SK-N-SH (cell line): ENCODE results near the gene SHE. TPM values are rescaled to one million over a fixed set of nuclear protein-coding genes. Genes with fewer than 3 reads are reported as not detected.

Experiments used
- CTCF ChIA-PET: fragments of 300-600, 350-600 bp; formaldehyde crosslinking; extraction: SDS; loops from one replicate; lab custom pipeline; 2021; lab: Yijun Ruan, JAX
- POLR2A ChIA-PET: fragments of 350-600 bp; sonication (Branson Sonifier 250); formaldehyde crosslinking; extraction: SDS; loops from one replicate; lab custom pipeline; 2020; ENCODE audit warnings: antibody characterized with exemption, inconsistent platforms; lab: Yijun Ruan, JAX
- DNase-seq: peaks from one replicate; pipeline ENCODE4 v3.0.0; 2012
- H2AFZ ChIP-seq: fragments of 200-600 bp; sonication (generic); 2 replicates; pipeline ENCODE4 v1.8.1; 2016; ENCODE audit warnings: antibody characterized with exemption, mild to moderate bottlenecking, low read depth
- H3F3A ChIP-seq: fragments of 200-600 bp; sonication (generic); replicated peaks from 2 replicates; pipeline ENCODE3; 2016; ENCODE audit warnings: antibody characterized with exemption, mild to moderate bottlenecking; ENCODE audit not compliant: insufficient read depth
- H3K27ac ChIP-seq, 2 experiments: fragments of 200-500 bp in 1 of 2; fragments of 200-600 bp in 1 of 2; sonication (Bioruptor generic) in 1 of 2; sonication (generic), shearing (Covaris generic) in 1 of 2; 2 replicates each; pipeline versions ENCODE4 v1.5.1 to v1.6.1; 2014 to 2016; ENCODE audit warnings: low read depth in 2 of 2, inconsistent platforms in 1 of 2, low read length in 1 of 2, mild to moderate bottlenecking in 1 of 2, mixed read lengths in 1 of 2
- H3K27me3 ChIP-seq: fragments of 200-600 bp; sonication (generic), shearing (Covaris generic); 2 replicates; pipeline ENCODE4 v1.6.1; 2016; ENCODE audit warnings: mixed run types; ENCODE audit not compliant: insufficient read depth
- H3K36me3 ChIP-seq, 2 experiments: fragments of 200-500 bp in 1 of 2; fragments of 200-600 bp in 1 of 2; sonication (Bioruptor generic) in 1 of 2; sonication (generic) in 1 of 2; replicated peaks in 1 of 2; 2 replicates each; pipeline versions ENCODE3 to v1.5.1; 2014 to 2016; ENCODE audit warnings: low read length in 1 of 2, mild to moderate bottlenecking in 1 of 2; ENCODE audit not compliant: insufficient read depth in 2 of 2, control insufficient read depth in 1 of 2
- H3K4me1 ChIP-seq, 2 experiments: fragments of 200-500 bp in 1 of 2; fragments of 200-600 bp in 1 of 2; sonication (Bioruptor generic) in 1 of 2; sonication (generic), shearing (Covaris generic) in 1 of 2; 2 replicates each; pipeline versions ENCODE4 v1.5.1 to v1.6.1; 2014 to 2016; ENCODE audit warnings: low read depth in 1 of 2, low read length in 1 of 2, mixed run types in 1 of 2; ENCODE audit not compliant: insufficient read depth in 2 of 2, control insufficient read depth in 1 of 2
- H3K4me2 ChIP-seq: fragments of 200-600 bp; sonication (generic), shearing (Covaris generic); 2 replicates; pipeline ENCODE4 v1.6.1; 2017; ENCODE audit warnings: mixed run types
- H3K4me3 ChIP-seq, 2 experiments: fragments of 200-500 bp in 1 of 2; fragments of 200-600 bp in 1 of 2; sonication (Bioruptor generic) in 1 of 2; sonication (generic), shearing (Covaris generic) in 1 of 2; 2 replicates each; pipeline versions ENCODE4 v1.5.1 to v1.8.1; 2014 to 2016; ENCODE audit warnings: low read depth in 2 of 2, inconsistent platforms in 1 of 2, low read length in 1 of 2, mild to moderate bottlenecking in 1 of 2, mixed read lengths in 1 of 2, moderate library complexity in 1 of 2
- H3K79me2 ChIP-seq: fragments of 200-600 bp; sonication (generic); 2 replicates; pipeline ENCODE4 v1.8.1; 2017; ENCODE audit warnings: mild to moderate bottlenecking; ENCODE audit not compliant: insufficient read depth
- H3K9ac ChIP-seq: fragments of 200-600 bp; sonication (generic); 2 replicates; pipeline ENCODE4 v1.6.1; 2017; ENCODE audit warnings: mixed run types
- H3K9me2 ChIP-seq: fragments of 200-600 bp; sonication (generic); 2 replicates; pipeline ENCODE4 v1.6.1; 2017; ENCODE audit warnings: mixed run types
- H3K9me3 ChIP-seq: fragments of 200-600 bp; sonication (generic); 2 replicates; pipeline ENCODE4 v1.6.1; 2017; ENCODE audit warnings: mixed run types, mild to moderate bottlenecking, moderate library complexity
- H4K20me1 ChIP-seq: fragments of 200-600 bp; sonication (generic); 2 replicates; pipeline ENCODE4 v1.6.1; 2017; ENCODE audit warnings: mild to moderate bottlenecking, mixed run types; ENCODE audit not compliant: insufficient read depth
- CTCF ChIP-seq: fragments of 200-600 bp; sonication (generic); IDR thresholded peaks from 2 replicates; pipeline ENCODE4 v1.6.1; 2017; ENCODE audit warnings: antibody characterized with exemption, mild to moderate bottlenecking, moderate library complexity
- ELF1 ChIP-seq: IDR thresholded peaks from 2 replicates; pipeline ENCODE4 v1.4.0; 2012
- EZH2phosphoT487 ChIP-seq: fragments of 200-600 bp; sonication (generic); IDR thresholded peaks from 2 replicates; pipeline ENCODE4 v1.6.1; 2017; ENCODE audit warnings: low read depth, mixed run types, mild to moderate bottlenecking, antibody characterized with exemption, moderate library complexity, borderline replicate concordance
- FOSL2 ChIP-seq: IDR thresholded peaks from 2 replicates; pipeline ENCODE4 v1.4.0; 2012; ENCODE audit warnings: low read depth, mild to moderate bottlenecking, moderate library complexity, borderline replicate concordance
- GABPA ChIP-seq: IDR thresholded peaks from 2 replicates; pipeline ENCODE4 v1.4.0; 2012; ENCODE audit warnings: low read depth, mild to moderate bottlenecking
- GATA2 ChIP-seq: sonication (generic); formaldehyde crosslinking; IDR thresholded peaks from 2 replicates; pipeline ENCODE4 v1.5.0; 2020; ENCODE audit warnings: mild to moderate bottlenecking, missing genetic modification reagents
- IRF3 ChIP-seq: fragments of 150-350 bp; IDR thresholded peaks from 2 replicates; pipeline ENCODE4 v1.6.1; 2016; ENCODE audit warnings: mild to moderate bottlenecking, low read depth, low read length
- JUND ChIP-seq: IDR thresholded peaks from 2 replicates; pipeline ENCODE4 v1.4.0; 2012
- MAX ChIP-seq: IDR thresholded peaks from 2 replicates; pipeline ENCODE4 v1.4.0; 2012; ENCODE audit warnings: low read depth
- MEF2A ChIP-seq: IDR thresholded peaks from 2 replicates; pipeline ENCODE4 v1.4.0; 2012; ENCODE audit warnings: low read depth, borderline replicate concordance
- MXI1 ChIP-seq: IDR thresholded peaks from 2 replicates; pipeline ENCODE4 v1.6.1; 2012; ENCODE audit warnings: mild to moderate bottlenecking, low read depth, low read length, improper control_type of control experiment
- NFIC ChIP-seq: IDR thresholded peaks from 2 replicates; pipeline ENCODE4 v1.4.0; 2012; ENCODE audit warnings: borderline replicate concordance
- PBX3 ChIP-seq: IDR thresholded peaks from 2 replicates; pipeline ENCODE4; 2012
- POLR2AphosphoS5 ChIP-seq: IDR thresholded peaks from 2 replicates; pipeline ENCODE4 v1.6.1; 2012; ENCODE audit warnings: low read depth, low read length
- RCOR1 ChIP-seq: fragments of 150-350 bp; IDR thresholded peaks from 2 replicates; pipeline ENCODE4 v1.6.1; 2017; ENCODE audit warnings: antibody characterized with exemption, low read length
- RFX5 ChIP-seq: IDR thresholded peaks from 2 replicates; pipeline ENCODE4 v1.6.1; 2012; ENCODE audit warnings: mild to moderate bottlenecking, improper control_type of control experiment, low read length
- RXRA ChIP-seq: IDR thresholded peaks from 2 replicates; pipeline ENCODE4 v1.4.0; 2012; ENCODE audit warnings: low read depth, mild to moderate bottlenecking, borderline replicate concordance
- TAF1 ChIP-seq: IDR thresholded peaks from 2 replicates; pipeline ENCODE4 v1.6.1; 2012; ENCODE audit warnings: low read depth, mild to moderate bottlenecking, low read length, moderate library complexity, borderline replicate concordance
- USF2 ChIP-seq: fragments of 150-350 bp; IDR thresholded peaks from 2 replicates; pipeline ENCODE4 v1.6.1; 2017; ENCODE audit warnings: antibody characterized with exemption, low read length, low read depth, borderline replicate concordance
- WGBS: methylation state at CpG from one replicate; pipeline ENCODE4 v1.1.6; 2017; ENCODE audit warnings: low lambda C conversion rate; 5-methylcytosine and 5-hydroxymethylcytosine counted together
- polyA plus RNA-seq, 3 experiments: library from polyadenylated mRNA; depleted of rRNA; stranded (reverse); fragments of >200 nt; gene quantifications; 2 replicates each; pipeline ENCODE4 v1.2.3, GENCODE V29; 2012

The SHE gene
- polyA plus RNA-seq, 1 of the 3 experiments (the other 2 are of a cell fraction): not detected

- no peak for DNase-seq
- Histone ChIP-seq H3K9me2 (no peaks in the 10 kb centered on the region), H2AFZ (no peak overlapping the region), H3K27me3 (peaks cover 14% of the 10 kb centered on the region; the same call in 1 of the 2 replicates), H3K9me3 (no peaks in the 10 kb centered on the region), H3K4me2 (no peak overlapping the region), H4K20me1 (no peaks in the 10 kb centered on the region), H3K4me1 (no peaks in the 10 kb centered on the region), H3K9ac (no peak overlapping the region), H3K4me3 (no peak overlapping the region), H3K79me2 (no peaks in the 10 kb centered on the region), H3K27ac (no peak overlapping the region), H3F3A (no peaks in the 10 kb centered on the region), H3K36me3 (no peaks in the 10 kb centered on the region)
- TF ChIP-seq RCOR1 (no peak), CTCF (no peak), FOSL2 (no peak), EZH2phosphoT487 (no peak), POLR2AphosphoS5 (no peak), ELF1 (no peak), MXI1 (no peak), RXRA (no peak)
- WGBS: 58% methylated on average over 7 of the region's 7 CpGs
- ChIA-PET POLR2A (no interaction called here), CTCF (interaction anchor here (1.4 to 1.9 kb wide), 2 partner anchors 35 to 246 kb away, joined by 3 to 5 read pairs; no protein-coding TSS in a partner anchor)
Observed at GRCh38 chr1:154514066-154514553, 11.9 kb upstream of the SHE start.

DNA sequence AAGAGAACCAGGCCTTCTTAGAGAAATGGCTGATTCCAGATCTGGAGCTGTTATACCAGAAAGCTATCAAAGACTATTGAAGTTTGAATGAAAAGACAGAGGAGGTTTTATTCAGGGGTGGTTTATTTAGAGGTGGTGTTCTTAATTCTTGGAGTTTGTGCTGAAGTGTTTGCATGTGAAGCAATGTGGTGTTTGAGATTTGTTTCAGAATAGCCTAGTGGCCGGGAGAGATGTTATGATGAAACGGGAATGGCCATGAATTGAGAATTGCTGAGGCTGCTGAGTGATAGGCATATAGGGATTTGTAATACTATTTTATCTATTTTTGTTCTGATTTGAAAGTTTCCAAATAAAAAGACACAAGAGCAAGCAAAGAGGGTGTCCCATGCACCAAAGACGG, 10.5 kb upstream of the SHE start:
- Histone ChIP-seq H3K4me1 (no peaks in the 10 kb centered on the region), H3K9me3 (no peaks in the 10 kb centered on the region), H3K4me3 (no peak overlapping the region), H3K27me3 (peaks cover 27% of the 10 kb centered on the region), H3K9ac (no peak overlapping the region), H3K79me2 (no peaks in the 10 kb centered on the region), H3K4me2 (no peak overlapping the region), H3K9me2 (no peaks in the 10 kb centered on the region), H2AFZ (no peak overlapping the region), H3K27ac (no peak overlapping the region), H3F3A (no peaks in the 10 kb centered on the region), H3K36me3 (no peaks in the 10 kb centered on the region), H4K20me1 (no peaks in the 10 kb centered on the region)
- no peak for DNase-seq
- POLR2A ChIA-PET: no interaction called here
- 69% methylated on average over 3 of the region's 3 CpGs for WGBS
- TF ChIP-seq RFX5 (no peak), GABPA (no peak), NFIC (no peak), MEF2A (no peak), TAF1 (no peak), POLR2AphosphoS5 (no peak), USF2 (no peak), JUND (no peak), IRF3 (no peak), CTCF (no peak), MAX (no peak), PBX3 (no peak), RCOR1 (no peak), GATA2 (CRISPR knock-in tag) (no peak), ELF1 (no peak)
- CTCF ChIA-PET: interaction anchor here (1.4 to 1.9 kb wide), 2 partner anchors 33 to 248 kb away, joined by 3 to 5 read pairs; no protein-coding TSS in a partner anchor
